K562 (cell line): ENCODE measurements around the gene TALDO1. TPM values are rescaled to one million over a fixed set of nuclear protein-coding genes. Genes with fewer than 3 reads are reported as not detected.

ENCODE experiments used
- ATAC-seq: fragments of 200-7000 bp; cut with Tn5 transposase; 3 replicates; pipeline ENCODE4 v1.9.1; 2020; ENCODE audit warnings: moderate library complexity
- BruUV-seq: library from RNA; stranded (reverse); fragments of 400-500 nt; replicated peaks from 2 replicates; lab custom pipeline; 2021; lab: Mats Ljungman, UMichigan
- CTCF ChIA-PET: fragments of 300-600 bp; formaldehyde crosslinking; extraction: SDS; loops from one replicate; lab custom pipeline; 2021; ENCODE audit warnings: low intra/inter-chr PET ratio; lab: Yijun Ruan, JAX
- POLR2A ChIA-PET: fragments of 300-600, 350-650 bp; sonication (Branson Sonifier 250); formaldehyde crosslinking; extraction: SDS; loops from one replicate; lab custom pipeline; 2021; ENCODE audit warnings: antibody characterized with exemption, inconsistent platforms; lab: Yijun Ruan, JAX
- DNase-seq, 4 experiments: peaks; one replicate each; pipeline versions ENCODE4 v3.0.0 to v3.0.0-alpha.2; 2011 to 2018; ENCODE audit warnings: low spot score in 3 of 4, mixed read lengths in 3 of 4; ENCODE audit errors: extremely low read depth in 1 of 4
- FAIRE-seq: peaks from 2 replicates; lab custom pipeline; 2011; peaks lifted over from hg19 to GRCh38; lab: Jason Lieb, UNC
- H2AFZ ChIP-seq: 2 replicates; pipeline ENCODE4 v1.6.0; 2011; ENCODE audit warnings: low read depth, low read length, control low read depth, inconsistent platforms
- H3K27ac ChIP-seq: fragments of 200-600 bp; 3 replicates; pipeline ENCODE4 v1.8.0; 2011; ENCODE audit warnings: low read depth, mild to moderate bottlenecking, control low read depth, inconsistent platforms, low read length, moderate library complexity, mixed read lengths; ENCODE audit errors: extremely low read depth
- H3K27me3 ChIP-seq, 2 experiments: fragments of 300-600 bp in 1 of 2; 2 replicates in 1 of 2; 3 replicates in 1 of 2; pipeline versions ENCODE4 v1.6.0 to v1.8.0; 2011; ENCODE audit warnings: inconsistent platforms in 2 of 2, low read length in 2 of 2, mild to moderate bottlenecking in 1 of 2, mixed read lengths in 1 of 2, moderate library complexity in 1 of 2; ENCODE audit not compliant: control insufficient read depth in 2 of 2, insufficient read depth in 2 of 2
- H3K36me3 ChIP-seq: fragments of 300-600 bp; 3 replicates; pipeline ENCODE4 v1.8.0; 2011; ENCODE audit warnings: mild to moderate bottlenecking, low read length, inconsistent platforms; ENCODE audit not compliant: control insufficient read depth, insufficient read depth
- H3K4me1 ChIP-seq, 2 experiments: fragments of 200-600 bp in 1 of 2; replicated peaks in 1 of 2; 2 replicates in 1 of 2; 3 replicates in 1 of 2; pipeline versions ENCODE4 v1.5.1 to v1.8.0; 2011; ENCODE audit warnings: inconsistent platforms in 2 of 2, low read length in 2 of 2, mild to moderate bottlenecking in 1 of 2, mixed read lengths in 1 of 2, moderate library complexity in 1 of 2; ENCODE audit not compliant: control insufficient read depth in 2 of 2, insufficient read depth in 2 of 2
- H3K4me2 ChIP-seq: 2 replicates; pipeline ENCODE4 v1.6.1; 2011; ENCODE audit warnings: low read length, control low read depth, inconsistent platforms, mixed read lengths; ENCODE audit not compliant: insufficient read depth
- H3K4me3 ChIP-seq: fragments of 200-600 bp; sonication (generic), shearing (Covaris generic); 2 replicates; pipeline ENCODE4 v1.5.1; 2016; ENCODE audit warnings: control low read depth, inconsistent platforms
- H3K79me2 ChIP-seq: fragments of 200-600 bp; 3 replicates; pipeline ENCODE4 v1.8.0; 2011; ENCODE audit warnings: low read length, inconsistent platforms; ENCODE audit not compliant: control insufficient read depth, insufficient read depth
- H3K9ac ChIP-seq, 2 experiments: 2 replicates each; pipeline versions ENCODE4 v1.6.0 to v1.6.1; 2011; ENCODE audit warnings: low read depth in 2 of 2, low read length in 2 of 2, control low read depth in 1 of 2, inconsistent platforms in 1 of 2, mild to moderate bottlenecking in 1 of 2, mixed read lengths in 1 of 2; ENCODE audit not compliant: insufficient read depth in 1 of 2
- H3K9me1 ChIP-seq: one replicate; pipeline ENCODE4 v1.6.0; 2011; ENCODE audit warnings: inconsistent platforms, mild to moderate bottlenecking, low read length, moderate library complexity; ENCODE audit not compliant: control insufficient read depth, insufficient read depth
- H3K9me3 ChIP-seq: replicated peaks from 2 replicates; pipeline ENCODE4 v1.5.1; 2011; ENCODE audit warnings: low read depth, low read length, inconsistent platforms; ENCODE audit not compliant: control insufficient read depth, insufficient read depth
- H4K20me1 ChIP-seq: replicated peaks from 2 replicates; pipeline ENCODE4 v1.6.1; 2011; ENCODE audit warnings: low read length, inconsistent platforms, mixed read lengths; ENCODE audit not compliant: control insufficient read depth, insufficient read depth
- CTBP1 ChIP-seq: fragments of 450-650 bp; IDR thresholded peaks from 2 replicates; pipeline ENCODE4 v1.6.1; 2016; ENCODE audit warnings: borderline replicate concordance
- FOXJ2 ChIP-seq: fragments of 200-800 bp; sonication (Bioruptor generic); IDR thresholded peaks from 2 replicates; pipeline ENCODE4 v1.6.1; 2016; ENCODE audit warnings: missing genetic modification characterization, missing compliant biosample characterization
- KDM1A ChIP-seq, 2 experiments: fragments of 450-650 bp; IDR thresholded peaks; 2 replicates each; pipeline ENCODE4 v1.6.1; 2016; ENCODE audit warnings: mild to moderate bottlenecking in 2 of 2
- NR3C1 ChIP-seq: sonication (generic); formaldehyde crosslinking; IDR thresholded peaks from 2 replicates; pipeline ENCODE4 v1.8.1; 2022; ENCODE audit warnings: missing genetic modification reagents
- RAD21 ChIP-seq, 2 experiments: fragments of 250-450 bp in 1 of 2; fragments of 450-650 bp in 1 of 2; sonication (Bioruptor Pico) in 1 of 2; formaldehyde crosslinking in 1 of 2; IDR thresholded peaks in 1 of 2; conservative IDR thresholded peaks in 1 of 2; 2 replicates each; pipeline versions ENCODE4 v1.4.0 to v1.8.0; 2020 to 2022; ENCODE audit warnings: mild to moderate bottlenecking in 2 of 2, moderate library complexity in 1 of 2
- TCF3 ChIP-seq: sonication (generic); formaldehyde crosslinking; IDR thresholded peaks from 2 replicates; pipeline ENCODE4 v1.4.0; 2020; ENCODE audit warnings: mild to moderate bottlenecking, missing genetic modification reagents
- TEAD2 ChIP-seq: fragments of 450-650 bp; IDR thresholded peaks from 2 replicates; pipeline ENCODE4 v1.6.1; 2016; ENCODE audit warnings: missing genetic modification characterization, control low read depth, missing compliant biosample characterization
- ZBED1 ChIP-seq: IDR thresholded peaks from 2 replicates; pipeline ENCODE4 v1.6.1; 2014
- ZFP36 ChIP-seq: fragments of 150-350 bp; IDR thresholded peaks from 2 replicates; pipeline ENCODE4 v1.6.1; 2018; ENCODE audit warnings: low read length, low read depth; ENCODE audit not compliant: partially characterized antibody
- ZNF175 ChIP-seq: fragments of 200-800 bp; sonication (Bioruptor generic); IDR thresholded peaks from 2 replicates; pipeline ENCODE4 v1.6.1; 2016; ENCODE audit warnings: low read depth, mild to moderate bottlenecking, missing genetic modification characterization, missing compliant biosample characterization
- WGBS: fragments of 100-300 bp; shearing (Covaris generic); methylation state at CpG from one replicate; pipeline ENCODE4 v1.1.6; 2016; ENCODE audit warnings: low coverage, mixed read lengths; ENCODE audit not compliant: insufficient coverage; ENCODE audit errors: missing lambda C conversion rate; 5-methylcytosine and 5-hydroxymethylcytosine counted together
- in situ Hi-C: fragments of 300-500 bp; cut with MboI; formaldehyde crosslinking; loops from 4 replicates; pipeline ENCODE4 v1.15.0; 2018; ENCODE audit warnings: inconsistent platforms, mixed read lengths
- intact Hi-C: fragments of 100-400 bp; cut with micrococcal nuclease; formaldehyde crosslinking; loops from 2 replicates; pipeline ENCODE4 v1.14.2; 2022
- polyA plus RNA-seq, 8 experiments: library from polyadenylated mRNA; depleted of rRNA in 4 of 8; stranded (reverse) in 5 of 8; unstranded in 3 of 8; fragments of >200 nt; fragmentation: Nextera tagmentation in 2 of 8; fragmentation: Illumina TruSeq in 1 of 8; extraction: Ambion mirVana in 2 of 8; extraction: Trizol in 1 of 8; gene quantifications; 2 replicates each; pipeline versions ENCODE4 v1.2.1 to v1.2.3, GENCODE V29; 2011 to 2014; ENCODE audit warnings: inconsistent platforms in 1 of 8, missing spikeins in 1 of 8
- total RNA-seq, 7 experiments: library from RNA; depleted of rRNA in 6 of 7; stranded (reverse); fragments of >200 nt in 6 of 7; fragmentation: Illumina TruSeq in 2 of 7; extraction: Trizol in 2 of 7; gene quantifications; 2 replicates each; pipeline versions ENCODE4 v1.2.1 to v1.2.3, GENCODE V29; 2011 to 2021; ENCODE audit warnings: low replicate concordance in 1 of 7
- TF ChIP-seq, protein P1 (sequence below): IDR thresholded peaks from 2 replicates; pipeline ENCODE4 v1.6.1; 2011; ENCODE audit warnings: borderline replicate concordance, low read depth, mild to moderate bottlenecking, moderate library complexity, low read length; ENCODE audit not compliant: insufficient read depth, poor library complexity, severe bottlenecking
- TF ChIP-seq, protein P2 (sequence below), 3 experiments: IDR thresholded peaks in 2 of 3; conservative IDR thresholded peaks in 1 of 3; 2 replicates each; pipeline ENCODE4 v1.5.1; 2011 to 2012; ENCODE audit warnings: low read length in 3 of 3, mild to moderate bottlenecking in 3 of 3, control low read depth in 2 of 3, improper control_type of control experiment in 1 of 3, inconsistent platforms in 1 of 3, low read depth in 1 of 3, mixed read lengths in 1 of 3, moderate library complexity in 1 of 3; ENCODE audit not compliant: insufficient read depth in 2 of 3
- TF ChIP-seq, protein P3 (sequence below): fragments of 450-650 bp; formaldehyde crosslinking; conservative IDR thresholded peaks from 2 replicates; pipeline ENCODE4 v1.4.0; 2022; ENCODE audit warnings: mild to moderate bottlenecking, missing genetic modification characterization

Gene TALDO1
- total and polyA plus RNA-seq, 9 of the 15 experiments (the other 6 are each of a cell fraction or from before 2014, with no cell fraction given), result 260 to 541 (median 441) TPM

DNA sequence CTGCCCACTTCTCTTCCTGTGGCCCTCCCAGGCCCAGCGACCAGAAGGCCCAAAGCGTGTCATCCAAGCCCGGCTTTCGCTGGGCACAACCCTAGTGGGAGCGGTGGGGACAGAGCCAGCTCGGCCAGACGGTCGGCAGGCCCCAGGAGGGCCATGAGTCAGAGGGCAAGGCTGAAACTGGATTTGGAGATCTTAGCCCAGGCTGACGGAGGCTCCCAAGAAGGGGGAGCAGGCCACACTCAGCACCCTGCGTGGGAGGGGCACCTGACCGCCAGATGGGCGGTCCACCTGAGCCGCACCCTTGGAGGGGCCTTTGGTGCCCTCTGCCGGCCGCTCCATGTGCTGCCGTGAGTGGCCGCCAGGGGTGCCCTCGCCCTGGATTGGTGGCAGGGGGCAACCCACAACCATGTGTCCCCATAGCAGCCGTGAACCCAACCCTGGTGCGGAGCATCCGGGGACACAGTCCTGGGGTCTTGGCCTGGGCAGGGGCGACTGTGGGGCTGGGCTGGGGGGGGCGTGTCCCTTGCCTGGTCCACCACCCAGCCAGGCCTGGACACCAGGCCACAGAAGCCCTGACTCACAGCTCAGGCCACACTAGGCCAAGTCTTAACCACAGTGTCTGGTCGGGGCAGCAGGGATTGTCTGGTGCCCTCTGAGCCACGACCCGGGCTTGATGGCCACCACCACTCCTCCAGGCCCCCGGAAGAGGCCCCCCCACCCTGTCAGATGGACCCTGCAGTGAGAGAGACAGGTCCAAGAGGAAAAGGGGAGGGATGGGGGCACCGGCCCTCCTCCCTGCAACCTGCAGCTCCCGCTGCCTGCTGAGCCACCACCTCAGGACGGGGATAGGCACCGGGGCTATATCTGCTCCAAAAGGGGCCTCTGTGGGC, 19.2 kb upstream of the TALDO1 start (continued):
- TF ChIP-seq, protein P1, sequence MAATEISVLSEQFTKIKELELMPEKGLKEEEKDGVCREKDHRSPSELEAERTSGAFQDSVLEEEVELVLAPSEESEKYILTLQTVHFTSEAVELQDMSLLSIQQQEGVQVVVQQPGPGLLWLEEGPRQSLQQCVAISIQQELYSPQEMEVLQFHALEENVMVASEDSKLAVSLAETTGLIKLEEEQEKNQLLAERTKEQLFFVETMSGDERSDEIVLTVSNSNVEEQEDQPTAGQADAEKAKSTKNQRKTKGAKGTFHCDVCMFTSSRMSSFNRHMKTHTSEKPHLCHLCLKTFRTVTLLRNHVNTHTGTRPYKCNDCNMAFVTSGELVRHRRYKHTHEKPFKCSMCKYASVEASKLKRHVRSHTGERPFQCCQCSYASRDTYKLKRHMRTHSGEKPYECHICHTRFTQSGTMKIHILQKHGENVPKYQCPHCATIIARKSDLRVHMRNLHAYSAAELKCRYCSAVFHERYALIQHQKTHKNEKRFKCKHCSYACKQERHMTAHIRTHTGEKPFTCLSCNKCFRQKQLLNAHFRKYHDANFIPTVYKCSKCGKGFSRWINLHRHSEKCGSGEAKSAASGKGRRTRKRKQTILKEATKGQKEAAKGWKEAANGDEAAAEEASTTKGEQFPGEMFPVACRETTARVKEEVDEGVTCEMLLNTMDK, result peak; percentile 96

DNA sequence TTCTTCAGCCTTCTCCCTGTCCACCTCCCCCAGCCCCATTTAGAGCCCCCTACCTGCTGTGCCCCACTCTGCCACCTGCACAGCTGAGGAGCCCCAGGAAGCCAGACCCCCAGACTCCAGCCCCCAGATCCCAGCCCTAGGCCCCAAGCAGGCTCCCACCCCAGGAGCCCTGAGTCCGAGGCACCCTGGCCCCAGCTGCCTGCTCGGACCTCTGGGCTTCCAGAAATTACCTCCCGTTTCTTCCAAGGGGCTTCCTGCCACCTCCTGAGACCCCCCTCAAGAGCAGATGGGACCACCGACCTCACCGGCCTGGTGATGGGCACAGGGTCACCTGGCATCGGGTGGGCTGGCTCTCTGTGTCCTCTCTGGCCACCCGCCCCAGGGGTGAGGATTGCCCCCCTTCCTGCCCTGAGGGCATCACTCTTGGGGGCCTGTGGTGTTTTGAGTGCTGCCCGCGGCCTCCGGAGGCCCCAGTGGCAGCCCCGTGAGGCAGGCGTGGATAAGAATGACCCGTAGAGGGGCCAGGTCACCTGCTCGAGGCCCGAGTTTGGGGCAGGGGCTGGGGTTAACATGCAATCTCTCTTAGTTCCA, 18.3 kb upstream of the TALDO1 start:
- Histone ChIP-seq H3K27me3 (no peaks in the 10 kb centered on the region), H3K36me3 (no peaks in the 10 kb centered on the region), H2AFZ (no peak overlapping the region), H4K20me1 (no peaks in the 10 kb centered on the region), H3K4me1 (peaks cover 35 to 64% of the 10 kb centered on the region in 2 experiments), H3K4me3 (no peak overlapping the region), H3K9ac (peak overlapping the region in 1 of 2 experiments; percentile 9; a peak in 2 of 4 replicates), H3K9me1 (no peaks in the 10 kb centered on the region), H3K4me2 (no peak overlapping the region), H3K9me3 (no peaks in the 10 kb centered on the region), H3K79me2 (no peaks in the 10 kb centered on the region; the same call in 1 of the 3 replicates), H3K27ac (no peak overlapping the region)
- intact Hi-C loops, result loop anchor here (5.0 kb wide), 2 partner anchors 68 to 177 kb away; partner anchors contain the start of gene SLC25A22
- ATAC-seq (no peak), DNase-seq (peak in 2 of 4 experiments; percentile 6 to 9), FAIRE-seq (no peak)
- 72% methylated on average over 13 of the region's 15 CpGs for WGBS
- TF ChIP-seq KDM1A (IDR thresholded peaks at IDR 0.05) (no peak), TEAD2 (tag) (no peak), ZNF175 (CRISPR knock-in tag) (no peak), CTBP1 (no peak), TCF3 (CRISPR knock-in tag) (no peak), NR3C1 (no peak), ZBED1 (no peak), FOXJ2 (tag) (no peak), ZFP36 (no peak), RAD21 (CRISPR knock-in tag; conservative IDR thresholded peaks at IDR 0.05 in 1 of 2, IDR thresholded peaks at IDR 0.05 in 1 of 2) (no peak)
- TF ChIP-seq, protein P2, sequence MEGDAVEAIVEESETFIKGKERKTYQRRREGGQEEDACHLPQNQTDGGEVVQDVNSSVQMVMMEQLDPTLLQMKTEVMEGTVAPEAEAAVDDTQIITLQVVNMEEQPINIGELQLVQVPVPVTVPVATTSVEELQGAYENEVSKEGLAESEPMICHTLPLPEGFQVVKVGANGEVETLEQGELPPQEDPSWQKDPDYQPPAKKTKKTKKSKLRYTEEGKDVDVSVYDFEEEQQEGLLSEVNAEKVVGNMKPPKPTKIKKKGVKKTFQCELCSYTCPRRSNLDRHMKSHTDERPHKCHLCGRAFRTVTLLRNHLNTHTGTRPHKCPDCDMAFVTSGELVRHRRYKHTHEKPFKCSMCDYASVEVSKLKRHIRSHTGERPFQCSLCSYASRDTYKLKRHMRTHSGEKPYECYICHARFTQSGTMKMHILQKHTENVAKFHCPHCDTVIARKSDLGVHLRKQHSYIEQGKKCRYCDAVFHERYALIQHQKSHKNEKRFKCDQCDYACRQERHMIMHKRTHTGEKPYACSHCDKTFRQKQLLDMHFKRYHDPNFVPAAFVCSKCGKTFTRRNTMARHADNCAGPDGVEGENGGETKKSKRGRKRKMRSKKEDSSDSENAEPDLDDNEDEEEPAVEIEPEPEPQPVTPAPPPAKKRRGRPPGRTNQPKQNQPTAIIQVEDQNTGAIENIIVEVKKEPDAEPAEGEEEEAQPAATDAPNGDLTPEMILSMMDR (IDR thresholded peaks at IDR 0.05 in 2 of 3, conservative IDR thresholded peaks at IDR 0.05 in 1 of 3; ENCODE audit: insufficient read depth in 2 of 3, low read depth in 1 of 3, low read length in 3 of 3), result no peak
- TF ChIP-seq, protein P3, sequence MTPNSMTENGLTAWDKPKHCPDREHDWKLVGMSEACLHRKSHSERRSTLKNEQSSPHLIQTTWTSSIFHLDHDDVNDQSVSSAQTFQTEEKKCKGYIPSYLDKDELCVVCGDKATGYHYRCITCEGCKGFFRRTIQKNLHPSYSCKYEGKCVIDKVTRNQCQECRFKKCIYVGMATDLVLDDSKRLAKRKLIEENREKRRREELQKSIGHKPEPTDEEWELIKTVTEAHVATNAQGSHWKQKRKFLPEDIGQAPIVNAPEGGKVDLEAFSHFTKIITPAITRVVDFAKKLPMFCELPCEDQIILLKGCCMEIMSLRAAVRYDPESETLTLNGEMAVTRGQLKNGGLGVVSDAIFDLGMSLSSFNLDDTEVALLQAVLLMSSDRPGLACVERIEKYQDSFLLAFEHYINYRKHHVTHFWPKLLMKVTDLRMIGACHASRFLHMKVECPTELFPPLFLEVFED (CRISPR knock-in tag), result no peak
- in situ Hi-C loops, result no loop called here
- BruUV-seq, result no TSS peak
- ChIA-PET POLR2A (interaction anchor here (1.0 kb wide), 1 partner anchor 20 kb away, joined by 3 read pairs; no protein-coding TSS in a partner anchor), CTCF (interaction anchor here (1.7 to 2.5 kb wide), 4 partner anchors 33 to 174 kb away, joined by 8 to 22 read pairs (median 11); partner anchors contain the start of genes SLC25A22 and TMEM80)
